ENCODE results near the gene PTPRO. TPM values are rescaled to one million over a fixed set of nuclear protein-coding genes. Genes with fewer than 3 reads are reported as not detected.

Gene PTPRO
- total RNA-seq, 2 experiments from 2014 or later: 0.14 to 0.15 TPM

GRCh38 chr12:15629108-15629507 lies 306.8 kb downstream of the PTPRO start:
- CTCF ChIA-PET: no interaction called here
- Mint-ChIP-seq H3K4me3 (no peak overlapping the region), H3K27me3 (no peaks in the 10 kb centered on the region), H3K27ac (no peak overlapping the region), H3K4me1 (ENCODE audit: low read depth) (no peaks in the 10 kb centered on the region), H3K36me3 (no peaks in the 10 kb centered on the region), H3K9me3 (no peaks in the 10 kb centered on the region)
- POLR2A ChIA-PET: no interaction called here
- intact Hi-C loops (cut with micrococcal nuclease): no loop called here
- DNase-seq: no peak

- no peaks in the 10 kb centered on the region for H3K9me3 Mint-ChIP-seq
- no peak overlapping the region for H3K4me3 Mint-ChIP-seq
- no peaks in the 10 kb centered on the region for H3K4me1 Mint-ChIP-seq (ENCODE audit: low read depth)
- H3K27ac Mint-ChIP-seq: no peak overlapping the region
- no peak for DNase-seq
- ChIA-PET POLR2A (no interaction called here), CTCF (no interaction called here)
- intact Hi-C loops (cut with micrococcal nuclease): no loop called here
- no peaks in the 10 kb centered on the region for H3K27me3 Mint-ChIP-seq
- H3K36me3 Mint-ChIP-seq: no peaks in the 10 kb centered on the region
Observed at GRCh38 chr12:15629761-15630160, 307.5 kb downstream of the PTPRO start.

- H3K36me3 Mint-ChIP-seq: no peaks in the 10 kb centered on the region
- intact Hi-C loops (cut with micrococcal nuclease): no loop called here
- POLR2A ChIA-PET: no interaction called here
- no peak for DNase-seq
- H3K4me1 Mint-ChIP-seq (ENCODE audit: low read depth): no peaks in the 10 kb centered on the region
- no peak overlapping the region for H3K27ac Mint-ChIP-seq
- H3K27me3 Mint-ChIP-seq: no peaks in the 10 kb centered on the region
- no peaks in the 10 kb centered on the region for H3K9me3 Mint-ChIP-seq
- CTCF ChIA-PET: no interaction called here
- H3K4me3 Mint-ChIP-seq: no peak overlapping the region
Observed at GRCh38 chr12:15631007-15631715, 308.9 kb downstream of the PTPRO start.

DNA sequence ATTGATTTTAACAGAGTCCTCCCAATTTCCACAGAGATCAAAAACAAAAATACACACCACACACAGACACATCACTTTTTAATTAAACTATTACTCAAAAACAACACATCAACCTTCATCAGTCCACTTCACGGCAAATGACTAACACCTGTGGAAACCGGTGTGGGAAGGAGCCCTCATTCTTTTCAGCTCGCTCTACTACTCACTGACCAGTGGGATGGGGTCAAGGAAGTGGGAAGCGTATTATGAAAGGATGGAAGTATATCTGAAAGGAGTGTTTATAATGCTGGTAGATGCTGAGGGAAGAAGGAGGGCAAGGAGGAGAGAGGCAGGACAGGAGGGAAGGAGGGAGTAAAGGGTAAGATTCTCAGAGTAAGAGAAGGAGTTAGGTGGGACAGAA lies 310.4 kb downstream of the PTPRO start:
- no peak overlapping the region for H3K27ac Mint-ChIP-seq
- POLR2A ChIA-PET: no interaction called here
- H3K4me1 Mint-ChIP-seq (ENCODE audit: low read depth): no peaks in the 10 kb centered on the region
- intact Hi-C loops (cut with micrococcal nuclease): no loop called here
- H3K36me3 Mint-ChIP-seq: no peaks in the 10 kb centered on the region
- CTCF ChIA-PET: no interaction called here
- no peak for DNase-seq
- H3K9me3 Mint-ChIP-seq: no peaks in the 10 kb centered on the region
- H3K4me3 Mint-ChIP-seq: no peak overlapping the region
- peaks cover 1% of the 10 kb centered on the region for H3K27me3 Mint-ChIP-seq

GRCh38 chr12:15633201-15633600 lies 310.9 kb downstream of the PTPRO start:
- Mint-ChIP-seq H3K27ac (no peak overlapping the region), H3K4me3 (no peak overlapping the region), H3K36me3 (no peaks in the 10 kb centered on the region), H3K27me3 (peaks cover 2% of the 10 kb centered on the region), H3K4me1 (ENCODE audit: low read depth) (no peaks in the 10 kb centered on the region), H3K9me3 (no peaks in the 10 kb centered on the region)
- ChIA-PET CTCF (interaction anchor here (0.5 to 1.2 kb wide), 3 partner anchors 12 to 49 kb away, joined by 3 to 4 read pairs (median 4); no protein-coding TSS in a partner anchor), POLR2A (no interaction called here)
- intact Hi-C loops (cut with micrococcal nuclease): no loop called here
- no peak for DNase-seq

DNA sequence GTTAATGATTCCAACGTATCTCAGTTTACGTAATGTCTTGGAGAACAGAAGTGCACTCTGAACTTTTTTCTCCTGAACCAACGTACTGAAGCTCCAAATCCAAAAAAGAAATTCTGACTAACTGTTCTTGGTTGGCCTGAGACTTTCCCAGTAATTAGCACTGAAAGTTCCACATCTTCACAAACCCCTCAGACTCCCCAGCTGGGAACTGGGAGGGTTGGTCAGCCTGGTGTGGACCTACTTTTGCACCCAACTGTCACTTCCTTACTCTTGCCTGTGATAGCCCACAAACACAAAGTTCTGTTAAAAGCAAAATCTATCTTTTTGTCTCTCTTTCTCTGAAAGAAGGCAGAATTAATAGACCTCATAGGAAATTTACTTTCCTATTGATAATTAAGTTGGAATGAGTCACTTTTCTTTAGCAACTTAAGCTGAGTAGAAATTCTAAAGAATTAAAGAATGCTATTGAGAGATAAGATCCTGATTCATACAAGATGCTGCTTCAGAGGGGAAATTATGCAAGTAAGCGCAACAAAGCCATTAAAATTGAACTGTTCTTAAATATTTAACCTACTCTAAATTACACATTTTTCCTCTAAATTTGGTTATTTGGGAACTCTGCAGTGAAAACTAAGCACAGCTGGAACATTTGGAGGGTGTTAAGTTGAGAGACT lies 311.8 kb downstream of the PTPRO start:
- H3K36me3 Mint-ChIP-seq: no peaks in the 10 kb centered on the region
- intact Hi-C loops (cut with micrococcal nuclease): no loop called here
- H3K27ac Mint-ChIP-seq: no peak overlapping the region
- H3K27me3 Mint-ChIP-seq: peaks cover 2% of the 10 kb centered on the region
- H3K9me3 Mint-ChIP-seq: no peaks in the 10 kb centered on the region
- no peaks in the 10 kb centered on the region for H3K4me1 Mint-ChIP-seq (ENCODE audit: low read depth)
- no peak for DNase-seq
- ChIA-PET CTCF (interaction anchor here (0.5 to 1.2 kb wide), 3 partner anchors 11 to 50 kb away, joined by 3 to 4 read pairs (median 4); no protein-coding TSS in a partner anchor), POLR2A (no interaction called here)
- no peak overlapping the region for H3K4me3 Mint-ChIP-seq

GRCh38 chr12:15636060-15636890 lies 314.0 kb downstream of the PTPRO start:
- intact Hi-C loops (cut with micrococcal nuclease): no loop called here
- H3K4me1 Mint-ChIP-seq (ENCODE audit: low read depth): no peaks in the 10 kb centered on the region
- H3K9me3 Mint-ChIP-seq: no peaks in the 10 kb centered on the region
- H3K27ac Mint-ChIP-seq: no peak overlapping the region
- DNase-seq: no peak
- POLR2A ChIA-PET: no interaction called here
- H3K27me3 Mint-ChIP-seq: peaks cover 4% of the 10 kb centered on the region
- CTCF ChIA-PET: interaction anchor here (0.8 kb wide), 1 partner anchor 52 kb away, joined by 3 read pairs; no protein-coding TSS in a partner anchor
- H3K4me3 Mint-ChIP-seq: no peak overlapping the region
- no peaks in the 10 kb centered on the region for H3K36me3 Mint-ChIP-seq

DNA sequence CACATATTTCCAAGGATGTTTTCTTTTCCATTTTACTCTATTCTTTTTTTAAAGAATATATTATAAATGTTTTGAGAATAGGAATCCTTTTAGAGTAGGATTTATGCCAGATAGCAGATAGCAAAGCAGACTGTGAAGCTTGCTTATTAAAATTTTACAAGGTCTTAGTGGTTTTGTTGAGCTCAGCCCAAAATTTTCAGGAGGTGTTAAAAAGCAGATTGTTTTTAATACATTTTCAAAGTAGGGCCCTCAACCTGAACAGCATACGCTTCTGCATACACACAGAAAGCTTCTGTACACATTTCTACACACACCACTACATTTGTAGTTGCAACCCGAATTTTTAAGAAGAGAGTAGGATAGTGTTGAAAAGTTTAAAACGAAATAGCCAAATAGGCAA lies 315.9 kb downstream of the PTPRO start:
- Mint-ChIP-seq H3K36me3 (no peaks in the 10 kb centered on the region), H3K9me3 (no peaks in the 10 kb centered on the region), H3K27ac (no peak overlapping the region), H3K4me1 (ENCODE audit: low read depth) (no peaks in the 10 kb centered on the region), H3K4me3 (no peak overlapping the region), H3K27me3 (peaks cover 4% of the 10 kb centered on the region)
- intact Hi-C loops (cut with micrococcal nuclease): no loop called here
- CTCF ChIA-PET: no interaction called here
- POLR2A ChIA-PET: no interaction called here
- no peak for DNase-seq

DNA sequence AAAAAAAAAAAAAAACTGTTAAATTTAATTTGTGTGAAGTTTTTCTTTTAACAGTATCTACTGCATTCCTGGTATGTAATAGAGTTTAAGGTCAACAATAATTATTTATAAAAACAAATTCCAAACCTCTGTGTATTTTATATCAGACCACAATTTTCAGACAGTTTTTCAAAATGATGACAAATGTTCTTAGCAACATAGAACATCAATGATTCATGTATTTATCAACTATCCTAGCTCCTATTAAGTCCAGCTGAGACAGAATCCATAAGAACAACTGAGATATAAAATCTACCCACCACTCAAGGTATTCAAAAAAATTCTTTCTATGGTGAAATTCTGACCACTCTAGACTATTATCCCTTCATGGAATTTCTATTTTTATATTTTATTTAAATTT lies 322.4 kb downstream of the PTPRO start:
- ChIA-PET POLR2A (no interaction called here), CTCF (interaction anchor here (0.8 kb wide), 1 partner anchor 11 kb away, joined by 4 read pairs; no protein-coding TSS in a partner anchor)
- intact Hi-C loops (cut with micrococcal nuclease): no loop called here
- Mint-ChIP-seq H3K4me3 (no peak overlapping the region), H3K27me3 (peaks cover 2% of the 10 kb centered on the region), H3K36me3 (no peaks in the 10 kb centered on the region), H3K27ac (no peak overlapping the region), H3K4me1 (ENCODE audit: low read depth) (no peaks in the 10 kb centered on the region), H3K9me3 (no peaks in the 10 kb centered on the region)
- no peak for DNase-seq

DNA sequence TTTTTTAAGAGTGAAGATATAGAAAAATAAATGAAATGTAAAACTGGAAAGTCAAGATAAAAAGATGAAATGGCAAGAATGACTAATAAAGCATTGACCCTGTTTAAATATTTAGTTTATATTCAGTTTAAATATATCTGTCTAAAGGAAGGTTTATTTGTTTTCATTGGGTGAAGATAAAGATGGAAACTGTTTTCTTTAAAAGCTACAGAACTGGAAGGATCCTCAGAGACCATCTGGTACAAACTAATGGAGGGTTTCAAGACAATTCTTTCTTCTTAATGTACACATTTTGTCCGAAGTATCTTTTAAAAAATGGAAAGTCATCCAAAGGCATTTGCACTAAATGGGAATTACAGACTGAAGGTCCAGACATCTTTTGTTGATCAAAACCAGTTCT lies 324.3 kb downstream of the PTPRO start:
- CTCF ChIA-PET: no interaction called here
- Mint-ChIP-seq H3K4me1 (ENCODE audit: low read depth) (no peaks in the 10 kb centered on the region), H3K4me3 (no peak overlapping the region), H3K27ac (no peak overlapping the region), H3K9me3 (no peaks in the 10 kb centered on the region), H3K36me3 (no peaks in the 10 kb centered on the region), H3K27me3 (no peaks in the 10 kb centered on the region)
- intact Hi-C loops (cut with micrococcal nuclease): no loop called here
- POLR2A ChIA-PET: no interaction called here
- no peak for DNase-seq

Data from activated CD4-positive, alpha-beta memory T cell treated with anti-CD3 and anti-CD28 coated beads for 36 hours (primary cell).